ENCODE results near the gene IQSEC1.

The IQSEC1 gene

GRCh38 chr3:12990781-12991480 lies 82.3 kb downstream of the IQSEC1 start:
- no peak for TF ChIP-seq FOXM1 (IDR thresholded peaks at IDR 0.05; ENCODE audit: borderline replicate concordance, low read depth)
- TF ChIP-seq RAD21 (IDR thresholded peaks at IDR 0.05; ENCODE audit: low read depth), result no peak
- TF ChIP-seq, protein P1, sequence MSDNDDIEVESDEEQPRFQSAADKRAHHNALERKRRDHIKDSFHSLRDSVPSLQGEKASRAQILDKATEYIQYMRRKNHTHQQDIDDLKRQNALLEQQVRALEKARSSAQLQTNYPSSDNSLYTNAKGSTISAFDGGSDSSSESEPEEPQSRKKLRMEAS (IDR thresholded peaks at IDR 0.05), result no peak
- no peak for TF ChIP-seq EP300 (IDR thresholded peaks at IDR 0.05; ENCODE audit: borderline replicate concordance)
- no peak for TF ChIP-seq TEAD4 (IDR thresholded peaks at IDR 0.05)
- TF ChIP-seq TAF1 (IDR thresholded peaks at IDR 0.05; ENCODE audit: low read depth), result no peak

GRCh38 chr3:12990306-12990705 lies 82.9 kb downstream of the IQSEC1 start:
- TF ChIP-seq FOXM1 (IDR thresholded peaks at IDR 0.05; ENCODE audit: borderline replicate concordance, low read depth) (no peak), TEAD4 (IDR thresholded peaks at IDR 0.05) (no peak), CEBPB (IDR thresholded peaks at IDR 0.05) (no peak), TCF12 (IDR thresholded peaks at IDR 0.05; ENCODE audit: low read depth) (no peak), YY1 (IDR thresholded peaks at IDR 0.05; ENCODE audit: low read depth) (no peak), TAF1 (IDR thresholded peaks at IDR 0.05; ENCODE audit: low read depth) (no peak), ZBTB7A (IDR thresholded peaks at IDR 0.05; ENCODE audit: low read depth) (no peak), REST (IDR thresholded peaks at IDR 0.05; ENCODE audit: low read depth) (no peak), EGR1 (IDR thresholded peaks at IDR 0.05) (no peak), EP300 (IDR thresholded peaks at IDR 0.05; ENCODE audit: borderline replicate concordance) (no peak), CREB1 (IDR thresholded peaks at IDR 0.05; ENCODE audit: low read depth) (no peak), NFIC (IDR thresholded peaks at IDR 0.05) (no peak), RAD21 (IDR thresholded peaks at IDR 0.05; ENCODE audit: low read depth) (no peak)
- TF ChIP-seq, protein P2, sequence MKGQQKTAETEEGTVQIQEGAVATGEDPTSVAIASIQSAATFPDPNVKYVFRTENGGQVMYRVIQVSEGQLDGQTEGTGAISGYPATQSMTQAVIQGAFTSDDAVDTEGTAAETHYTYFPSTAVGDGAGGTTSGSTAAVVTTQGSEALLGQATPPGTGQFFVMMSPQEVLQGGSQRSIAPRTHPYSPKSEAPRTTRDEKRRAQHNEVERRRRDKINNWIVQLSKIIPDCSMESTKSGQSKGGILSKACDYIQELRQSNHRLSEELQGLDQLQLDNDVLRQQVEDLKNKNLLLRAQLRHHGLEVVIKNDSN (IDR thresholded peaks at IDR 0.05), result no peak
- TF ChIP-seq, protein P1 (IDR thresholded peaks at IDR 0.05), result no peak

GRCh38 chr3:12988728-12989454 lies 84.3 kb downstream of the IQSEC1 start:
- TF ChIP-seq TEAD4 (IDR thresholded peaks at IDR 0.05) (no peak), TCF12 (IDR thresholded peaks at IDR 0.05; ENCODE audit: low read depth) (no peak)

GRCh38 chr3:12987602-12988001 lies 85.6 kb downstream of the IQSEC1 start:
- TF ChIP-seq CEBPB (IDR thresholded peaks at IDR 0.05), result no peak

GRCh38 chr3:12986986-12987385 lies 86.2 kb downstream of the IQSEC1 start:
- no peak for TF ChIP-seq YY1 (IDR thresholded peaks at IDR 0.05; ENCODE audit: low read depth)
- no peak for TF ChIP-seq CEBPB (IDR thresholded peaks at IDR 0.05)
- TF ChIP-seq ZBTB7A (IDR thresholded peaks at IDR 0.05; ENCODE audit: low read depth), result no peak
- TF ChIP-seq, protein P2 (IDR thresholded peaks at IDR 0.05), result peak; percentile 81
- no peak for TF ChIP-seq EGR1 (IDR thresholded peaks at IDR 0.05)
- TF ChIP-seq, protein P1 (IDR thresholded peaks at IDR 0.05), result 0 out of 2 replicates have a peak, but pooled peaks have one; percentile 27
- no peak for TF ChIP-seq TEAD4 (IDR thresholded peaks at IDR 0.05)
- TF ChIP-seq TCF12 (IDR thresholded peaks at IDR 0.05; ENCODE audit: low read depth), result 0 out of 2 replicates have a peak, but pooled peaks have one; percentile 20
- TF ChIP-seq EP300 (IDR thresholded peaks at IDR 0.05; ENCODE audit: borderline replicate concordance), result no peak
- no peak for TF ChIP-seq REST (IDR thresholded peaks at IDR 0.05; ENCODE audit: low read depth)
- TF ChIP-seq CREB1 (IDR thresholded peaks at IDR 0.05; ENCODE audit: low read depth), result no peak
- TF ChIP-seq NFIC (IDR thresholded peaks at IDR 0.05), result no peak
- no peak for TF ChIP-seq FOXM1 (IDR thresholded peaks at IDR 0.05; ENCODE audit: borderline replicate concordance, low read depth)
- TF ChIP-seq RAD21 (IDR thresholded peaks at IDR 0.05; ENCODE audit: low read depth), result no peak
- no peak for TF ChIP-seq TAF1 (IDR thresholded peaks at IDR 0.05; ENCODE audit: low read depth)

Data from Ishikawa (cell line).